ENCODE results near the gene GLIPR1.
"Not testable (repeated sequence)": the region's sequence is repeated elsewhere in the genome, so short reads cannot be mapped to it uniquely, and the experiment has no call there.

GLIPR1 gene

DNA sequence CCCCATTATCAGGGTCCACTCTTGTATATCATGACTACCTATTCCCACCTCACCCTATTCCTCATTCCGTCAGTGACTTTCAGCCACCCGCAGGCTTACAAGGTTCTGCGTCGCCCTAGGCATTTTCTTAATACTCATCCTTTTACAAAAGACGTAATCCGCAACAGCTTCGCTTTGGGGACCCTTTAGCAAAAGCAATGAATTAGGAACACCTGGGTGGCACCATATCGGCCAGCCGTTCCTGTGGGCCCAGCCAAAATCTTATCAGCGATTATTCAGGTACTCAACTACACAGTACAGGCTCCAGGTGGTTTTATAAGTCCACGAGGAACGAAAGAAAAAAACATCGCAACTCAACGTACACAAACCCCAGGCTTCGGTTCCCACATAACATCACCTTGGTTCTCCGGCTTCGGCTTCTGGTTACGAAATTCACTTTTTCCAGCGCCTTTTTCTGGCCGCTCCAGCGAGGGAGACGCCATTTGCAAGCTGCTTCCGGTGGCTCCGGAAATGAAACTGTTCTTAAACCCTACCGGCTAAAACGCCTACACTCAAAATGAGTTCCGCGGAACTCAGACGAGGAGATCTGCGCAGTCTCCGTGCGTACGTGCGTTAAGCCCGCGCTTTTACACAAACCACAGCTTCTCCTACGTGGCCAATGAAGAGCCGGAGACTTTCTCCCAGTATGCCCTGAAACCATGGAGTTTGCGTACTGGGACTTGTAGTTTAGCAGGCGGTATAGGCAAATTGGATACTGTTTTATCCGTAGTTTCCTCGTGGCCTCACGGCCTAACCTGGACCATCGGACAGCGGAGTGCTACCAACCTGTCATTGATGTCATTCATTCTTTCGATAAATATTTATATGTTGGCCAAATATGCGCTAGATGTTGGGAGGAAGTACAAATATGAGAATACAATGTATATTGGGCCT is 30.8 kb downstream of the GLIPR1 start, which contains the start of gene KRR1:
TSS of gene KRR1 (minus strand) at position 494 of the 933 bp plus-strand sequence. CDS start at position 482, 12 bp downstream.
- TF ChIP-seq, protein P1, sequence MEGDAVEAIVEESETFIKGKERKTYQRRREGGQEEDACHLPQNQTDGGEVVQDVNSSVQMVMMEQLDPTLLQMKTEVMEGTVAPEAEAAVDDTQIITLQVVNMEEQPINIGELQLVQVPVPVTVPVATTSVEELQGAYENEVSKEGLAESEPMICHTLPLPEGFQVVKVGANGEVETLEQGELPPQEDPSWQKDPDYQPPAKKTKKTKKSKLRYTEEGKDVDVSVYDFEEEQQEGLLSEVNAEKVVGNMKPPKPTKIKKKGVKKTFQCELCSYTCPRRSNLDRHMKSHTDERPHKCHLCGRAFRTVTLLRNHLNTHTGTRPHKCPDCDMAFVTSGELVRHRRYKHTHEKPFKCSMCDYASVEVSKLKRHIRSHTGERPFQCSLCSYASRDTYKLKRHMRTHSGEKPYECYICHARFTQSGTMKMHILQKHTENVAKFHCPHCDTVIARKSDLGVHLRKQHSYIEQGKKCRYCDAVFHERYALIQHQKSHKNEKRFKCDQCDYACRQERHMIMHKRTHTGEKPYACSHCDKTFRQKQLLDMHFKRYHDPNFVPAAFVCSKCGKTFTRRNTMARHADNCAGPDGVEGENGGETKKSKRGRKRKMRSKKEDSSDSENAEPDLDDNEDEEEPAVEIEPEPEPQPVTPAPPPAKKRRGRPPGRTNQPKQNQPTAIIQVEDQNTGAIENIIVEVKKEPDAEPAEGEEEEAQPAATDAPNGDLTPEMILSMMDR (IDR thresholded peaks at IDR 0.05; ENCODE audit: low read depth, low read length, missing control alignments) = no peak
- peak; percentile 97 for DNase-seq (ENCODE audit: extremely low read depth, low read depth)
- H3K4me3 ChIP-seq (replicated peaks; ENCODE audit: low read depth, low read length) = peak within 1 kb of the TSS; percentile 77

DNA sequence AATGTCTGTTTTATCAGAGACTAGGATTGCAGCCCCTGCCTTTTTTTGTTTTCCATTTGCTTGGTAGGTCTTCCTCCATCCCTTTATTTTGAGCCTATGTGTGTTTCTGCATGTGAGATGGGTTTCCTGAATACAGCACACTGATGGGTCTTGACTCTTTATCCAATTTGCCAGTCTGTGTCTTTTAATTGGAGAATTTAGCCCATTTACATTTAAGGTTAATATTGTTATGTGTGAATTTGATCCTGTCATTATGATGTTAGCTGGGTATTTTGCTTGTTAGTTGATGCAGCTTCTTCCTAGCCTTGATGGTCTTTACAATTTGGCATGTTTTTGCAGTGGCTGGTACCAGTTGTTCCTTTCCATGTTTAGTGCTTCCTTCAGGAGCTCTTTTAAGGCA is 40.7 kb downstream of the GLIPR1 start:
- not testable (repeated sequence) for DNase-seq (ENCODE audit: extremely low read depth, low read depth); H3K4me3 ChIP-seq (replicated peaks; ENCODE audit: low read depth, low read length)

DNA sequence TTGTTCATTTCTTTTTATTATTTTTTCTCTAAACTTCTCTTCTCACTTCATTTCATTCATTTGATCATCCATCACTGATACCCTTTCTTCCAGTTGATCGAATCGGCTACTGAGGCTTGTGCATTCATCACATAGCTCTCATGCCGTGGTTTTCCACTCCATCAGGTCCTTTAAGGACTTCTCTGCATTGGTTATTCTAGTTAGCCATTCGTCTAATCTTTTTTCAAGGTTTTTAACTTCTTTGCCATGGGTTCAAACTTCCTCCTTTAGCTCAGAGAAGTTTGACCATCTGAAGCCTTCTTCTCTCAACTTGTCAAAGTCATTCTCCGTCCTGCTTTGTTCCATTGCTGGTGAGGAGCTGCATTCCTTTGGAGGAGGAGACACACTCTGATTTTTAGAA is 41.6 kb downstream of the GLIPR1 start:
- H3K4me3 ChIP-seq (replicated peaks; ENCODE audit: low read depth, low read length); DNase-seq (ENCODE audit: extremely low read depth, low read depth): not testable (repeated sequence)

DNA sequence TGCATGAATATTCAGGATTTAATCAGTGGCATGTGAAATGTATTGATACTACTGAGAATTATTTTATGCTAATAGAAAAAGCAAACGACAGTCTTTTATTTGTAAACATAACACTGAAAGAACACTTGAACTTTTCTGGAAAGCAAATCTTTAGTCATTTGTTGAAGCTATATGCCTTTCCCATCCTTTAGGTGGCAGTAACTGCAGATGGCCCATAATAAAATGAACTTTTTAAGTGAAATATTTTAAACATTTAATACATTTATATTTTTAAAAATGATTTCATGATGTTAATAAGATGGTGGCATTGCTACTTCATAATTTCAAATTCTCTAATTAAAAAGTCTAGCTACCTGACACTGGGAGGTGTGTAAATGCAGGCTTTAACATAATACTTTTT is 44.7 kb downstream of the GLIPR1 start:
- DNase-seq (ENCODE audit: extremely low read depth, low read depth) = no peak
- TF ChIP-seq, protein P1 (IDR thresholded peaks at IDR 0.05; ENCODE audit: low read depth, low read length, missing control alignments) = peak; percentile 8
- H3K4me3 ChIP-seq (replicated peaks; ENCODE audit: low read depth, low read length) = no peak overlapping the region

DNA sequence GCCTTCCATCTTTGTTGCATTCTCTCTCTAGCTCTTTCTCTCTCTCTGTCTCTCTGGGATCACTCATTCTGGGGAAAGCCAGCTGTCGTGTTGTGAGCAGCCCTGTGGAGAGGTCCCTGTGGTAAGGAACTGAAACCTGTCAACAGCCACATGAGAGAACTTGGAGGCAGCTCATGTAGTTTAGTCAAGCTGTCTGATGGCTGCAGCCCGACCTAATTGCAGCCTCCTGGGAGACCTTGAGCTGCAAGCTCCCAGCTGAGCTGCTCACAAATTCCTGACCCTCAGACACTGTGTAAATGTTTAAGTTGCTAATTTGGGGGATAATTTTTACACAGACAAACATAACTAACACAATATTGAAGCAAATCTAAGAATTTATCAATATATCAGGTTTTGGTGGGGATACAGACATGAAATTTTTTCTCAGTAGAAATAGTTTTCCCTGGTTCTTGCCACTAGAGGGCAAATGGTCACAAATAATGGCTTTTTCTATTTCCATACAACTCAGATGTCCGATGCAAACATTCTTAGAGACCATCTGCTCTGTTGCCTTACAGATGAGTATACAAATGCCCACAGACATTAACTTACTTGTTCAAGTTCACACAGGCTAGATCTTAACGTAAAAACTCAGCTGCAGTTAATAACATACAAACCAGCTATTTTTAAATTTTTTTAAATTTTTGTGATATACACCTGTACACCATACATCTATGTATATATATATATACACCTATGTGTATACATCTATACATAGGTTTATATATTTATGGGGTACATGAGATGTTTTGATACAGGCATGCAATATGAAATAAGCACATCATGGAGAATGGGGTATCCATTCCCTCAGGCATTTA is 46.3 kb downstream of the GLIPR1 start:
- TF ChIP-seq, protein P1 (IDR thresholded peaks at IDR 0.05; ENCODE audit: low read depth, low read length, missing control alignments) = peak; percentile 56
- DNase-seq (ENCODE audit: extremely low read depth, low read depth) = peak; percentile 56
- no peak overlapping the region for H3K4me3 ChIP-seq (replicated peaks; ENCODE audit: low read depth, low read length)

DNA sequence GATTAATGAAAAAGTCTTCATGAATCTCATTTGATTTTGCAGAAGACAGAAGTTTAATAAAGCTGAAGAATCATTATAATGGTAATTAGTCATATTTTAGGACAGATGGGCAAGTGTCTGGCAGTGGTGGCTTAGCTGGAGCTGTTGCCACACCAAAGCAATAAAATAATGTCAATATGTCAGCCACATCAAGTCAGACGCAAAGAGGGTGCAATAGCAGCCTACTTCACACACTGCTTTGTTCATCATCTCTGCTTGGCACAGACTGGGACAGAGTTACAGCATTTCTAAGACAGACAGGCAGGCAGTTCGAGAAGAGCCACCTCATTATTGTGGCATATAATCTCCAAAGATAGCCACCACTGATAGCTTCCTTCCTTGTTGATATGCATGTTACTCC is 47.7 kb downstream of the GLIPR1 start:
- TF ChIP-seq, protein P1 (IDR thresholded peaks at IDR 0.05; ENCODE audit: low read depth, low read length, missing control alignments) = no peak
- no peak for DNase-seq (ENCODE audit: extremely low read depth, low read depth)
- no peak overlapping the region for H3K4me3 ChIP-seq (replicated peaks; ENCODE audit: low read depth, low read length)

DNA sequence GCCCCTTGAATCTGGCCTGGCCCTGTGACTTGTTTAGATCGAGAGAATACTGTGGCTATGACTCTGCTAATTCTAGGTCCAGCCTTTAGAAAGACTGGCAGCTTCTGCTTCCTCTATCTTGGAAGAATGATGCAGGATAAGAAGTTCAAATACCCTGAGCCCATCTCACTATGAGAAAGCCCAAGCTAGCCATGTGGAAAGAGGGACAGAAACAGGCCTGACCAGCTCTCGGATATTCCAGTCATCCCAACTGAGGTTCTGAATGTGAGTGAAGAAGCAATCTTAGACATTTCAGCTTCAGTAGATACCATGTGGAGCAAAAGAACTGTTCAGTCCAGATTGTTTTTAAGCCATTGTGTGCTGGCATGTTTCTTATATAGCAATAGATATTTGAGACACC is 48.1 kb downstream of the GLIPR1 start:
- no peak for DNase-seq (ENCODE audit: extremely low read depth, low read depth)
- TF ChIP-seq, protein P1 (IDR thresholded peaks at IDR 0.05; ENCODE audit: low read depth, low read length, missing control alignments) = no peak
- no peak overlapping the region for H3K4me3 ChIP-seq (replicated peaks; ENCODE audit: low read depth, low read length)
